ENCODE results near the gene DAPK2. TPM values are rescaled to one million over a fixed set of nuclear protein-coding genes. Genes with fewer than 3 reads are reported as not detected.

DAPK2 gene
- total RNA-seq, 1 donor: 23.5 TPM

DNA sequence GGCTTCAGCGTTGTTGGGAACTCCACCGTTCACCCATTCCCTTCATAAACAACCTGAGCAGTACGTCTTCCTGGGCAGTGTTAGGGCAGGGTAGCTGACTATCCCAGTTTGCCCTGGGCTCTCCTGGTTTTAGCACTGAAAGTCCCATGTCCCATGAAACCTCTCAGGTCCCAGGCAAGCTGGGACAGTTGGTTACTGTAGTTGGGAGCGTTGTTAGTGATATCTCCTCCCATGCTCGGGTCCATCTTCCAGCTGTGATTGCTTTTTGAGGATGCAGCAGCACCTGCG lies 151.7 kb downstream of the DAPK2 start:
- TF ChIP-seq, protein P1, sequence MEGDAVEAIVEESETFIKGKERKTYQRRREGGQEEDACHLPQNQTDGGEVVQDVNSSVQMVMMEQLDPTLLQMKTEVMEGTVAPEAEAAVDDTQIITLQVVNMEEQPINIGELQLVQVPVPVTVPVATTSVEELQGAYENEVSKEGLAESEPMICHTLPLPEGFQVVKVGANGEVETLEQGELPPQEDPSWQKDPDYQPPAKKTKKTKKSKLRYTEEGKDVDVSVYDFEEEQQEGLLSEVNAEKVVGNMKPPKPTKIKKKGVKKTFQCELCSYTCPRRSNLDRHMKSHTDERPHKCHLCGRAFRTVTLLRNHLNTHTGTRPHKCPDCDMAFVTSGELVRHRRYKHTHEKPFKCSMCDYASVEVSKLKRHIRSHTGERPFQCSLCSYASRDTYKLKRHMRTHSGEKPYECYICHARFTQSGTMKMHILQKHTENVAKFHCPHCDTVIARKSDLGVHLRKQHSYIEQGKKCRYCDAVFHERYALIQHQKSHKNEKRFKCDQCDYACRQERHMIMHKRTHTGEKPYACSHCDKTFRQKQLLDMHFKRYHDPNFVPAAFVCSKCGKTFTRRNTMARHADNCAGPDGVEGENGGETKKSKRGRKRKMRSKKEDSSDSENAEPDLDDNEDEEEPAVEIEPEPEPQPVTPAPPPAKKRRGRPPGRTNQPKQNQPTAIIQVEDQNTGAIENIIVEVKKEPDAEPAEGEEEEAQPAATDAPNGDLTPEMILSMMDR (IDR thresholded peaks at IDR 0.05; ENCODE audit: extremely low read depth, low read depth, low read length): no peak
- DNase-seq (ENCODE audit: insufficient read length, low spot score, missing footprints): no peak

DNA sequence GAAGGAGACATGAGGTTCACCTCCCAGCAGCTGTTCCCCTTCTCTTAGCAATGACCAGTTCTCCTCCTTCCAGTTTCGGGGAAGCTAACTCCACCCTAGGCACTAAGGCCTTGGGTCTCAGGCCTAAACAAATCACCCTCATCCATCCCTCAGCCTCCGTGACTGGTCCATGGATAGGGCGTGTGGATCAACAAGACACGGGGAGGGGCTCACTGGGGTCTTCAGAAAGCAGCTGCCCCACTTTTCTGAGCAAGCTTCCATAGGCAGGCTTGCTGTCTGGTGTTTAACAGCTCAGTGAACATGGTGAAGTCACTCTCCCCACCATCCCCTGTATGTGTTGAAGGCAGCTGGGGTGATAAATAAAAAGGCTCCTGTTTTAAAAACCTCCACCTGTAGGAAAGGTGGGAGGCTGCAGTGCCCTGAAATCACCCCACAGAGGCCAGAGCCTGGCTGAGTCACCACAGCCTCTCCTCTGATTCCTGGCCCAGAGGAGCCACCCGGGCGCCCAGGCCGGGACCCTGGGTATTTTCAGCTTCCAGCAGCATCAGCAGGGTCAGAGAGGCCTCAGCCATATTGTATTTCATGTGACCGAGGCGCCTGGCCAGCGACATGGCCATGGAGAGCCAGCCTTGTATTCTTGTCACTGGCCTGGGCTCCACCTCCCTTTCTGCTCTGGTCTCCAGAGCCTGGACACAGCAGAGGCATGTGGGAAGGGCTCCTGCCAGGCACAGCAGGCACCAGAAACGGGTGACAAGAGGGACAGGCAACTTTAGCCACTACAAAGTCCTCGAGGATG lies 152.2 kb downstream of the DAPK2 start:
- Histone ChIP-seq H3K79me2 (ENCODE audit: insufficient read depth, low read length) (no peaks in the 10 kb centered on the region), H3K4me2 (ENCODE audit: insufficient read depth, low read length) (no peak overlapping the region), H3K36me3 (ENCODE audit: insufficient read depth, low read length) (no peaks in the 10 kb centered on the region), H3K4me1 (ENCODE audit: insufficient read depth, low read length) (peaks cover 19% of the 10 kb centered on the region), H3K9me3 (ENCODE audit: low read depth, low read length) (no peaks in the 10 kb centered on the region), H3K27ac (ENCODE audit: low read depth, low read length) (no peak overlapping the region), H2AFZ (ENCODE audit: low read length) (no peak overlapping the region), H3K27me3 (ENCODE audit: insufficient read depth, low read length) (no peaks in the 10 kb centered on the region), H3K4me3 (ENCODE audit: insufficient read depth, low read length) (no peak overlapping the region), H4K20me1 (ENCODE audit: insufficient read depth, low read length) (no peaks in the 10 kb centered on the region)
- DNase-seq (ENCODE audit: insufficient read length, low spot score, missing footprints): no peak
- TF ChIP-seq, protein P1 (IDR thresholded peaks at IDR 0.05; ENCODE audit: extremely low read depth, low read depth, low read length): no peak

More for the DNA sequence above, 151.7 kb downstream of the DAPK2 start:
- Histone ChIP-seq H3K27me3 (ENCODE audit: insufficient read depth, low read length) (no peaks in the 10 kb centered on the region), H4K20me1 (ENCODE audit: insufficient read depth, low read length) (no peaks in the 10 kb centered on the region), H3K4me1 (ENCODE audit: insufficient read depth, low read length) (peaks cover 19% of the 10 kb centered on the region), H2AFZ (ENCODE audit: low read length) (no peak overlapping the region), H3K4me2 (ENCODE audit: insufficient read depth, low read length) (no peak overlapping the region), H3K79me2 (ENCODE audit: insufficient read depth, low read length) (no peaks in the 10 kb centered on the region), H3K27ac (ENCODE audit: low read depth, low read length) (no peak overlapping the region), H3K36me3 (ENCODE audit: insufficient read depth, low read length) (no peaks in the 10 kb centered on the region), H3K9me3 (ENCODE audit: low read depth, low read length) (no peaks in the 10 kb centered on the region), H3K4me3 (ENCODE audit: insufficient read depth, low read length) (no peak overlapping the region)

DNA sequence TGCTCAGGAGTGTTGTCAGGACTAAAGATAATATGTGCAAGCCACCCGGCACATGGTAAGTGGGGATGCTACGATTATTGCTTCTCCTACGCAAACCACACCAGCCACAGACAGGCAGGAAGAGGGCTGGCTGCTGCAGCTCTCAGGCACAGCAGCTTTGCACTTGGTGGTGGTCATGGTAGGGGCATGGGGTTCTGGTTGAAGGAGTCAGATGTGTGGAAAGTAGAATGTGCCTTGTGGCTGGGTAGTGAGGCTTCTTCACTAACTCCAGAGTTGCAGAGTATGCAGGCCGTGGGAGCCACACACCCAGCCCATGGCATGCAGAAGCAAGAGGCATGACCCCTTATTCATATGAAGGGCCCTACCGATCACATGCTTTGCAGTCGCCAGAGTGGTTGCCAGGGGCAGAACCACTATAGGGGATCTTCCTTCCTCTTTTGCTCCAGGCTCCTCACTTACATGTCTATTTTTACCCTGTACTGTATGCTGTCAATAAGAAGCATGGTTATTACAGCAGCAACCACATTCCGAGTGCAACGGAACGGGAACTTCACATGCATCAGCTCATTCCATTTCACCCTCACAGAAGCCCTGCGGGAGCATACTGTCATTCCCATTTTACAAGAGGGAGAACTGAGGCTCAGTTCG lies 153.4 kb downstream of the DAPK2 start:
- H3K4me2 ChIP-seq (ENCODE audit: insufficient read depth, low read length): no peak overlapping the region

GRCh38 chr15:63891768-63892133 lies 154.5 kb downstream of the DAPK2 start:
- H2AFZ ChIP-seq (ENCODE audit: low read length): no peak overlapping the region
- peaks cover 11% of the 10 kb centered on the region for H3K4me1 ChIP-seq (ENCODE audit: insufficient read depth, low read length)
- H3K4me3 ChIP-seq (ENCODE audit: insufficient read depth, low read length): no peak overlapping the region
- H3K4me2 ChIP-seq (ENCODE audit: insufficient read depth, low read length): no peak overlapping the region
- no peaks in the 10 kb centered on the region for H4K20me1 ChIP-seq (ENCODE audit: insufficient read depth, low read length)
- H3K27ac ChIP-seq (ENCODE audit: low read depth, low read length): no peak overlapping the region
- no peak for DNase-seq (ENCODE audit: insufficient read length, low spot score, missing footprints)
- no peaks in the 10 kb centered on the region for H3K27me3 ChIP-seq (ENCODE audit: insufficient read depth, low read length)
- TF ChIP-seq, protein P1 (IDR thresholded peaks at IDR 0.05; ENCODE audit: extremely low read depth, low read depth, low read length): no peak
- H3K79me2 ChIP-seq (ENCODE audit: insufficient read depth, low read length): no peaks in the 10 kb centered on the region
- H3K9me3 ChIP-seq (ENCODE audit: low read depth, low read length): no peaks in the 10 kb centered on the region
- no peaks in the 10 kb centered on the region for H3K36me3 ChIP-seq (ENCODE audit: insufficient read depth, low read length)

More for the DNA sequence above, 153.4 kb downstream of the DAPK2 start:
- no peak for DNase-seq (ENCODE audit: insufficient read length, low spot score, missing footprints)
- Histone ChIP-seq H3K36me3 (ENCODE audit: insufficient read depth, low read length) (no peaks in the 10 kb centered on the region), H3K27me3 (ENCODE audit: insufficient read depth, low read length) (no peaks in the 10 kb centered on the region), H3K79me2 (ENCODE audit: insufficient read depth, low read length) (no peaks in the 10 kb centered on the region), H3K27ac (ENCODE audit: low read depth, low read length) (no peak overlapping the region), H3K4me3 (ENCODE audit: insufficient read depth, low read length) (no peak overlapping the region), H2AFZ (ENCODE audit: low read length) (no peak overlapping the region), H3K4me1 (ENCODE audit: insufficient read depth, low read length) (peaks cover 19% of the 10 kb centered on the region), H3K9me3 (ENCODE audit: low read depth, low read length) (no peaks in the 10 kb centered on the region), H4K20me1 (ENCODE audit: insufficient read depth, low read length) (no peaks in the 10 kb centered on the region)
- TF ChIP-seq, protein P1 (IDR thresholded peaks at IDR 0.05; ENCODE audit: extremely low read depth, low read depth, low read length): no peak
